GM12875 (cell line): ENCODE data around the gene TTLL3.

Experiments
- H3K4me3 ChIP-seq: one replicate; pipeline ENCODE4 v1.5.1; 2011; ENCODE audit warnings: low read depth, low read length, control low read depth
- CTCF ChIP-seq: IDR thresholded peaks from 2 replicates; pipeline ENCODE4 v1.5.1; 2011; ENCODE audit warnings: low read depth, mild to moderate bottlenecking, control low read depth, inconsistent platforms, low read length, moderate library complexity, borderline replicate concordance; ENCODE audit not compliant: insufficient read depth

TTLL3 gene

GRCh38 chr3:9778143-9779074 is 31.7 kb upstream of the TTLL3 start:
- no peak overlapping the region for H3K4me3 ChIP-seq
- TF ChIP-seq CTCF = no peak

GRCh38 chr3:9779075-9779593 is 30.9 kb upstream of the TTLL3 start:
- no peak for TF ChIP-seq CTCF
- H3K4me3 ChIP-seq = no peak overlapping the region

GRCh38 chr3:9779721-9780457 is 30.2 kb upstream of the TTLL3 start:
- no peak for TF ChIP-seq CTCF

GRCh38 chr3:9780458-9780812 is 29.6 kb upstream of the TTLL3 start:
- TF ChIP-seq CTCF = no peak
- H3K4me3 ChIP-seq = no peak overlapping the region

More at GRCh38 chr3:9779721-9780457, 30.2 kb upstream of the TTLL3 start:
- H3K4me3 ChIP-seq = no peak overlapping the region

GRCh38 chr3:9780910-9781309 is 29.2 kb upstream of the TTLL3 start:
- H3K4me3 ChIP-seq = no peak overlapping the region
- no peak for TF ChIP-seq CTCF

- TF ChIP-seq CTCF = no peak
- no peak overlapping the region for H3K4me3 ChIP-seq
Measured at GRCh38 chr3:9781551-9781950, 28.5 kb upstream of the TTLL3 start.
